Endothelial cell of umbilical vein (primary cell): Measurements from ENCODE around the gene TRAF3.

Experiments used
- CTCF ChIP-seq, 2 donors: IDR thresholded peaks; 1 replicate in 1 of 2; 2 replicates in 1 of 2; pipeline ENCODE4 v1.5.1; 2011; ENCODE audit warnings: low read length in 2 of 2, mild to moderate bottlenecking in 2 of 2, moderate library complexity in 2 of 2, control low read depth in 1 of 2, inconsistent platforms in 1 of 2, low read depth in 1 of 2; ENCODE audit not compliant: insufficient read depth in 1 of 2; ENCODE audit errors: extremely low read depth in 1 of 2
- EZH2 ChIP-seq: IDR thresholded peaks from 2 replicates; pipeline ENCODE4 v1.6.1; 2012; ENCODE audit warnings: borderline replicate concordance, low read depth, mild to moderate bottlenecking, moderate library complexity, low read length, inconsistent platforms; ENCODE audit not compliant: severe bottlenecking
- FOS ChIP-seq: IDR thresholded peaks from 2 replicates; pipeline ENCODE4 v1.6.1; 2011; ENCODE audit warnings: mild to moderate bottlenecking, low read length, moderate library complexity, borderline replicate concordance; ENCODE audit not compliant: insufficient read depth
- GATA2 ChIP-seq: IDR thresholded peaks from 2 replicates; pipeline ENCODE4 v1.7.0; 2011; ENCODE audit warnings: low read depth, mild to moderate bottlenecking, moderate library complexity, mixed read lengths, low read length; ENCODE audit not compliant: insufficient read length, insufficient read depth
- JUN ChIP-seq: IDR thresholded peaks from 2 replicates; pipeline ENCODE4 v1.6.1; 2011; ENCODE audit warnings: borderline replicate concordance, low read depth; ENCODE audit not compliant: insufficient read length, insufficient read depth
- MYC ChIP-seq: IDR thresholded peaks from one replicate; pipeline ENCODE4 v1.6.1; 2011; ENCODE audit warnings: mild to moderate bottlenecking, low read depth, low read length
- POLR2A ChIP-seq: IDR thresholded peaks from 2 replicates; pipeline ENCODE4 v1.6.1; 2012; ENCODE audit warnings: low read depth, mild to moderate bottlenecking, control low read depth, low read length
- POLR2AphosphoS5 ChIP-seq: IDR thresholded peaks from 2 replicates; pipeline ENCODE4 v1.6.1; 2012; ENCODE audit warnings: low read depth, mild to moderate bottlenecking, control low read depth, low read length, moderate library complexity; ENCODE audit not compliant: insufficient read depth
- TF ChIP-seq, protein P1 (sequence below): IDR thresholded peaks from 2 replicates; pipeline ENCODE4 v1.6.1; 2011; ENCODE audit not compliant: insufficient read depth, insufficient read length

DNA sequence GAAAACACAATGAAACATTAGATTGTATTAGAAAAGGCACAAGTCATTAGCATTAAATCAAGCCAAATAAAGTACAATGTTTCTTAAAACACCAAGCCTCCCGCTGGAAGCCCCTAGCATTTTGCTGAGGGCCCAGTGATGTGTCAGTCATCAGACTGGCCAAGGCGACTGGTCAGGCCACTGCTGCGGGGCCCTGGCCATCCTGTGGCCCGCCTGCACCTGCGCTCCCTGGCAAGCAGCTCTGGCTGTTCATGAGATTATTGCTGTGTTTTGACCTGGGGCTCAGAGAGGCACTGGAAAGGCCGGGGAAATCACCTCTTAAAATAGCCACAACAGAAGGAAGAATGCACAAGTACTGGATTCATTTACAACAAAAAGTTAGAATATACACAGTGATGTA, 121.0 kb downstream of the TRAF3 start:
- TF ChIP-seq EZH2 (no peak), POLR2AphosphoS5 (no peak), POLR2A (no peak), CTCF (IDR thresholded peaks at IDR 0.05; ENCODE audit: extremely low read depth in 1 of 2, insufficient read depth in 1 of 2, low read depth in 1 of 2, low read length in 2 of 2) (no peak), FOS (no peak), MYC (no peak), GATA2 (no peak), JUN (no peak)
- TF ChIP-seq, protein P1, sequence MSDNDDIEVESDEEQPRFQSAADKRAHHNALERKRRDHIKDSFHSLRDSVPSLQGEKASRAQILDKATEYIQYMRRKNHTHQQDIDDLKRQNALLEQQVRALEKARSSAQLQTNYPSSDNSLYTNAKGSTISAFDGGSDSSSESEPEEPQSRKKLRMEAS, result no peak
